ENCODE measurements around the gene ADAM15.
A peak's percentile ranks its signal among the peaks of the same experiment; 100 is the strongest.

ADAM15 gene

GRCh38 chr1:155076371-155076770, 25.3 kb downstream of the ADAM15 start:
- H2AFZ ChIP-seq (ENCODE audit: low read depth, low read length), result no peak overlapping the region

GRCh38 chr1:155077346-155077745, 26.2 kb downstream of the ADAM15 start:
- Histone ChIP-seq H3K4me1 (ENCODE audit: low read length) (peaks cover 25% of the 10 kb centered on the region; the same call in 1 of the 2 replicates), H3K4me3 (ENCODE audit: low read length) (no peak overlapping the region), H3K27me3 (ENCODE audit: low read depth, low read length) (peaks cover 21% of the 10 kb centered on the region), H3K79me2 (ENCODE audit: low read length) (no peaks in the 10 kb centered on the region), H3K27ac (ENCODE audit: low read length) (no peak overlapping the region), H4K20me1 (ENCODE audit: insufficient read depth, low read length) (no peaks in the 10 kb centered on the region), H3K4me2 (ENCODE audit: low read length) (no peak overlapping the region), H3K36me3 (replicated peaks; ENCODE audit: low read depth, low read length) (no peaks in the 10 kb centered on the region), H3K9me3 (ENCODE audit: insufficient read depth, low read length) (no peaks in the 10 kb centered on the region), H2AFZ (ENCODE audit: low read depth, low read length) (no peak overlapping the region), H3K9ac (ENCODE audit: low read length) (no peak overlapping the region)
- TF ChIP-seq CTCF (IDR thresholded peaks at IDR 0.05; ENCODE audit: low read depth, low read length) (no peak), EZH2phosphoT487 (IDR thresholded peaks at IDR 0.05; ENCODE audit: low read depth) (no peak)

More at GRCh38 chr1:155076371-155076770, 25.3 kb downstream of the ADAM15 start:
- Histone ChIP-seq H3K27ac (ENCODE audit: low read length) (no peak overlapping the region), H3K4me1 (ENCODE audit: low read length) (peaks cover 28% of the 10 kb centered on the region), H3K36me3 (replicated peaks; ENCODE audit: low read depth, low read length) (no peaks in the 10 kb centered on the region), H3K27me3 (ENCODE audit: low read depth, low read length) (peaks cover 18% of the 10 kb centered on the region), H4K20me1 (ENCODE audit: insufficient read depth, low read length) (no peaks in the 10 kb centered on the region), H3K4me3 (ENCODE audit: low read length) (no peak overlapping the region), H3K4me2 (ENCODE audit: low read length) (no peak overlapping the region), H3K9ac (ENCODE audit: low read length) (no peak overlapping the region), H3K79me2 (ENCODE audit: low read length) (no peaks in the 10 kb centered on the region), H3K9me3 (ENCODE audit: insufficient read depth, low read length) (no peaks in the 10 kb centered on the region)
- TF ChIP-seq EZH2phosphoT487 (IDR thresholded peaks at IDR 0.05; ENCODE audit: low read depth), result no peak
- no peak for TF ChIP-seq CTCF (IDR thresholded peaks at IDR 0.05; ENCODE audit: low read depth, low read length)

GRCh38 chr1:155077758-155078445, 26.8 kb downstream of the ADAM15 start:
- Histone ChIP-seq H3K27ac (ENCODE audit: low read length) (no peak overlapping the region), H3K79me2 (ENCODE audit: low read length) (no peaks in the 10 kb centered on the region), H3K27me3 (ENCODE audit: low read depth, low read length) (peaks cover 21% of the 10 kb centered on the region), H3K4me1 (ENCODE audit: low read length) (peaks cover 25% of the 10 kb centered on the region; the same call in 1 of the 2 replicates), H3K36me3 (replicated peaks; ENCODE audit: low read depth, low read length) (no peaks in the 10 kb centered on the region), H2AFZ (ENCODE audit: low read depth, low read length) (no peak overlapping the region; the same call in 1 of the 2 replicates), H3K9ac (ENCODE audit: low read length) (peak overlapping the region; percentile 32), H3K4me2 (ENCODE audit: low read length) (peak overlapping the region; percentile 76), H4K20me1 (ENCODE audit: insufficient read depth, low read length) (no peaks in the 10 kb centered on the region), H3K9me3 (ENCODE audit: insufficient read depth, low read length) (no peaks in the 10 kb centered on the region), H3K4me3 (ENCODE audit: low read length) (peak overlapping the region; percentile 77)
- no peak for TF ChIP-seq CTCF (IDR thresholded peaks at IDR 0.05; ENCODE audit: low read depth, low read length)
- TF ChIP-seq EZH2phosphoT487 (IDR thresholded peaks at IDR 0.05; ENCODE audit: low read depth), result no peak

- Histone ChIP-seq H3K4me2 (ENCODE audit: low read length) (peak within 1 kb of the TSS; percentile 76), H3K36me3 (replicated peaks; ENCODE audit: low read depth, low read length) (no peaks in the 10 kb centered on the region), H3K4me3 (ENCODE audit: low read length) (peak within 1 kb of the TSS; percentile 77), H3K27ac (ENCODE audit: low read length) (no peak within 1 kb of the TSS), H2AFZ (ENCODE audit: low read depth, low read length) (no peak within 1 kb of the TSS; the same call in 1 of the 2 replicates), H3K9ac (ENCODE audit: low read length) (peak within 1 kb of the TSS; percentile 32), H3K4me1 (ENCODE audit: low read length) (peaks cover 26% of the 10 kb centered on the region), H3K27me3 (ENCODE audit: low read depth, low read length) (peaks cover 21% of the 10 kb centered on the region), H3K9me3 (ENCODE audit: insufficient read depth, low read length) (no peaks in the 10 kb centered on the region), H3K79me2 (ENCODE audit: low read length) (no peaks in the 10 kb centered on the region), H4K20me1 (ENCODE audit: insufficient read depth, low read length) (no peaks in the 10 kb centered on the region)
- no peak for TF ChIP-seq CTCF (IDR thresholded peaks at IDR 0.05; ENCODE audit: low read depth, low read length)
- no peak for TF ChIP-seq EZH2phosphoT487 (IDR thresholded peaks at IDR 0.05; ENCODE audit: low read depth)
Observed at GRCh38 chr1:155078469-155079209, 27.5 kb downstream of the ADAM15 start, which contains the start of gene EFNA3. Gene EFNA3 (plus strand): TSS chr1:155078837. CDS start chr1:155078942, 105 bp downstream.
